ENCODE measurements around the gene SLC6A6. TPM values are rescaled to one million over a fixed set of nuclear protein-coding genes. Genes with fewer than 3 reads are reported as not detected.

The SLC6A6 gene
- total RNA-seq, 2 experiments from 2014 or later = 27.8 to 31.2 TPM

- TF ChIP-seq CTCF (IDR thresholded peaks at IDR 0.05) = no peak
- ATAC-seq (ENCODE audit: poor library complexity) = no peak
Observed at GRCh38 chr3:14521611-14522010, 119.2 kb downstream of the SLC6A6 start.

DNA sequence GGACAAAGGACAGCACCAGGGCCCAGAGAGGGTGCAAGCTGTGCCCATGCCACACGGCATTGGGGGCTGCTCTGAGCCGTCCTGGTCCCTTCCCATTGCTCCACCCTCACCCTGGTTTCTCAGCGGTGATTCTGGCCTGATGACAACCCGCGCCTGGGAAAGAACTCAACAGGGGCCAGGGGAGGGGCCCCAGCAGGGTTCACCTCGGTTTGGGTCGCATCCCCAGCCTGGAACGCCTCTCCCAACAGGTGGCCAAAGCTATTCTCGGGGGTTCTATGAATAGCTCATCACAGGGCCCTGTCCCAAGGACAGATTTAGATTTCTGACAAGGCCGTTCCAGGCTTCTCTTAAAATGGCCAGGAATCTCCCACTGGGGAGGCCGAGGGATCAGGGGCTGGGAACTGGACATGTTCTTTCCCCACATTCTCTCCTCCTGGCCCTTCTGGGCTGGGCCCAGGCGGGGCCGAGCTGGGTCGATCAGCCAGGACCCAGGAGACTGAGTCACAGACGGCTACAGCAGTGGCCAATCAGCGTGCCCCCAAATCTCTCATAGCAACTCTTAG lies 119.8 kb downstream of the SLC6A6 start:
- Histone ChIP-seq H3K36me3 (ENCODE audit: insufficient read depth, low read length) (no peaks in the 10 kb centered on the region), H3K4me1 (ENCODE audit: insufficient read depth, low read length) (no peaks in the 10 kb centered on the region), H3K27me3 (ENCODE audit: control insufficient read depth in 1 of 2, insufficient read depth in 2 of 2, low read length in 2 of 2) (no peaks in the 10 kb centered on the region), H3K9me3 (ENCODE audit: control insufficient read depth in 1 of 2, insufficient read depth in 1 of 2, low read length in 2 of 2) (no peaks in the 10 kb centered on the region), H3K27ac (ENCODE audit: low read depth in 1 of 2, low read length in 2 of 2) (no peak overlapping the region), H3K4me3 (ENCODE audit: low read length) (no peak overlapping the region)
- CTCF ChIA-PET = interaction anchor here (0.5 kb wide), 1 partner anchor 315 kb away, joined by 3 read pairs; no protein-coding TSS in a partner anchor
- DNase-seq (peak in 1 of 14 experiments; percentile 23), ATAC-seq (ENCODE audit: poor library complexity) (no peak)
- intact Hi-C loops (cut with DNase I, micrococcal nuclease) = no loop called here
- no peaks in the 10 kb centered on the region for H3K4me1 Mint-ChIP-seq (ENCODE audit: low read depth)
- no peaks in the 10 kb centered on the region for H3K36me3 Mint-ChIP-seq (ENCODE audit: low read depth)
- TF ChIP-seq CTCF (IDR thresholded peaks at IDR 0.05) = no peak
- H3K9me3 Mint-ChIP-seq = no peaks in the 10 kb centered on the region
- no peaks in the 10 kb centered on the region for H3K27me3 Mint-ChIP-seq
- no peak overlapping the region for H3K27ac Mint-ChIP-seq
- no peak overlapping the region for H3K4me3 Mint-ChIP-seq
- POLR2A ChIA-PET = no interaction called here

More at GRCh38 chr3:14521611-14522010, 119.2 kb downstream of the SLC6A6 start:
- no peaks in the 10 kb centered on the region for H3K4me1 ChIP-seq (ENCODE audit: insufficient read depth, low read length)
- no peaks in the 10 kb centered on the region for H3K36me3 ChIP-seq (ENCODE audit: insufficient read depth, low read length)
- no peak overlapping the region for H3K4me3 Mint-ChIP-seq
- no peaks in the 10 kb centered on the region for H3K36me3 Mint-ChIP-seq (ENCODE audit: low read depth)
- no peak overlapping the region for H3K27ac ChIP-seq (ENCODE audit: low read depth in 1 of 2, low read length in 2 of 2)
- DNase-seq = peak in 1 of 14 experiments; percentile 26
- no peaks in the 10 kb centered on the region for H3K4me1 Mint-ChIP-seq (ENCODE audit: low read depth)
- intact Hi-C loops (cut with DNase I, micrococcal nuclease) = no loop called here
- no peaks in the 10 kb centered on the region for H3K27me3 Mint-ChIP-seq
- no peaks in the 10 kb centered on the region for H3K27me3 ChIP-seq (ENCODE audit: control insufficient read depth in 1 of 2, insufficient read depth in 2 of 2, low read length in 2 of 2)
- ChIA-PET POLR2A (no interaction called here), CTCF (interaction anchor here (0.5 kb wide), 1 partner anchor 315 kb away, joined by 3 read pairs; no protein-coding TSS in a partner anchor)
- no peak overlapping the region for H3K27ac Mint-ChIP-seq
- H3K4me3 ChIP-seq (ENCODE audit: low read length) = no peak overlapping the region
- H3K9me3 Mint-ChIP-seq = no peaks in the 10 kb centered on the region
- no peaks in the 10 kb centered on the region for H3K9me3 ChIP-seq (ENCODE audit: control insufficient read depth in 1 of 2, insufficient read depth in 1 of 2, low read length in 2 of 2)

DNA sequence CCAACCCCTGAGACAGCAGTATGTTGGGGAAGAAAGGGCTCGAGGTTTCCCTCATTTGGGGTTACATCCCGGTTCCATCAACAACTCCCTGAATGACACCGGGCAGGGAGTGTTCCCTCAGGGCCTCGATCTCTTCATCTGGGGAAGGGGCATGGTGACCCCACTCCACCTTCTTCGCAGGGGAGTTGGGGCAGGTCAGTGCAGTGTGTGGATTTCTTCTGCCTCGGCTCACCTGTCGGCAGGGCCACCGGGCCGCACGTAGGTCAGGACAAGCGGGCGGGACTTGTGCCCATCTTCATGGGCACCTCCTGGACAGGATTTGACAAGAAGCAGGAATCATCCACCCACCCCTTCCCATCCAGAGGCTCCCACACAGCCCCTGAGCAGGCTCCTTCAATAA lies 120.4 kb downstream of the SLC6A6 start:
- no peak for TF ChIP-seq CTCF (IDR thresholded peaks at IDR 0.05)

More for the DNA sequence above, 120.4 kb downstream of the SLC6A6 start:
- H3K9me3 Mint-ChIP-seq = no peaks in the 10 kb centered on the region
- intact Hi-C loops (cut with DNase I, micrococcal nuclease) = no loop called here
- no peak overlapping the region for H3K4me3 Mint-ChIP-seq
- no peaks in the 10 kb centered on the region for H3K4me1 Mint-ChIP-seq (ENCODE audit: low read depth)
- H3K27me3 ChIP-seq (ENCODE audit: control insufficient read depth in 1 of 2, insufficient read depth in 2 of 2, low read length in 2 of 2) = no peaks in the 10 kb centered on the region
- CTCF ChIA-PET = no interaction called here
- no peak overlapping the region for H3K27ac ChIP-seq (ENCODE audit: low read depth in 1 of 2, low read length in 2 of 2)
- no peaks in the 10 kb centered on the region for H3K9me3 ChIP-seq (ENCODE audit: control insufficient read depth in 1 of 2, insufficient read depth in 1 of 2, low read length in 2 of 2)
- ATAC-seq (ENCODE audit: poor library complexity) (no peak), DNase-seq (peak in 1 of 14 experiments; percentile 15)
- no peak overlapping the region for H3K4me3 ChIP-seq (ENCODE audit: low read length)
- no peaks in the 10 kb centered on the region for H3K4me1 ChIP-seq (ENCODE audit: insufficient read depth, low read length)
- no peaks in the 10 kb centered on the region for H3K27me3 Mint-ChIP-seq
- H3K36me3 Mint-ChIP-seq (ENCODE audit: low read depth) = no peaks in the 10 kb centered on the region
- H3K36me3 ChIP-seq (ENCODE audit: insufficient read depth, low read length) = no peaks in the 10 kb centered on the region
- no peak overlapping the region for H3K27ac Mint-ChIP-seq
- POLR2A ChIA-PET = no interaction called here

All from CD4-positive, alpha-beta T cell (primary cell).